ENCODE measurements around the gene PLEKHG7.

DNA sequence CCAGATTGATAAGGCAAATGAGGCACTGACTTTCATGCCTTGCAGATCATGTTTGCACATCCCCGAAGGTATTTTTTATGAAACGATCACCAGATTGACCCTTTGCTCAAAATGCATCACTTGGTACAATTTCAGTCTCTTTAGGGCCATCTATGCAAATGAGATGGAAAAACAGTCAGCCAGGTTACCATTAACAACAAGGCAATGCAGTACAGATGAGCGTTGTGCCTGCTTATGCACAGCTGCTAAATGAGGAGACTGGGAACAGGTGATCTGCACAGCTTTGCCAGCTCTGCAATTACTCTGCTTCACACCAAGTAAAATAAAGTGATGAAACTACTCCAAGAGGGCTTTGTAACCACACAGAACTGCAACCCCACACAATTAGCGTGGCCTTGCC lies 26.1 kb upstream of the PLEKHG7 start:
- TF ChIP-seq POLR2A (IDR thresholded peaks at IDR 0.05; ENCODE audit: low read depth, low read length) = no peak
- TF ChIP-seq TAF1 (IDR thresholded peaks at IDR 0.05; ENCODE audit: low read depth, low read length) = no peak
- no peak for TF ChIP-seq POLR2AphosphoS5 (IDR thresholded peaks at IDR 0.05; ENCODE audit: low read depth, low read length)
- TF ChIP-seq PAX5 (IDR thresholded peaks at IDR 0.05; ENCODE audit: insufficient read depth, low read length, severe bottlenecking) = no peak
- no peak for TF ChIP-seq POU2F2 (IDR thresholded peaks at IDR 0.05; ENCODE audit: low read depth, low read length)
- no peak for TF ChIP-seq SPI1 (IDR thresholded peaks at IDR 0.05; ENCODE audit: low read depth, low read length)

Measured in GM12891 (cell line).